Mucosa of descending colon (tissue), 3 donors: ENCODE measurements around the gene AP4S1. TPM values are rescaled to one million over a fixed set of nuclear protein-coding genes. Genes with fewer than 3 reads are reported as not detected.
A peak's percentile ranks its signal among the peaks of the same experiment; 100 is the strongest.
"Not testable (repeated sequence)": the region's sequence is repeated elsewhere in the genome, so short reads cannot be mapped to it uniquely, and the experiment has no call there.

ENCODE experiments used
- ATAC-seq: fragments of 200-7000 bp; cut with Tn5 transposase; one replicate; pipeline ENCODE4 v1.9.1; 2020; ENCODE audit warnings: mild to moderate bottlenecking, moderate library complexity
- DNase-seq, 3 donors: peaks; one replicate each; pipeline ENCODE4 v3.0.0-alpha.2; 2020
- H3K36me3 ChIP-seq: fragments of 200-600 bp; one replicate; pipeline ENCODE4 v1.8.0; 2021; ENCODE audit warnings: low read depth, mild to moderate bottlenecking
- H3K4me1 ChIP-seq: fragments of 200-600 bp; one replicate; pipeline ENCODE4 v1.8.0; 2021; ENCODE audit warnings: low read depth, mild to moderate bottlenecking
- H3K4me3 ChIP-seq: fragments of 200-600 bp; one replicate; pipeline ENCODE4 v1.8.0; 2021; ENCODE audit warnings: mild to moderate bottlenecking
- H3K9me3 ChIP-seq: fragments of 200-600 bp; one replicate; pipeline ENCODE4 v1.8.0; 2021; ENCODE audit warnings: mild to moderate bottlenecking
- intact Hi-C, 2 donors: fragments of 100-400 bp; cut with DNase I in 1 of 2; cut with micrococcal nuclease in 1 of 2; formaldehyde crosslinking; loops; one replicate each; pipeline versions ENCODE4 v1.11.0 to v1.11.1; 2022; cut with DNase I, micrococcal nuclease
- total RNA-seq, 3 donors: library from RNA; stranded (reverse); fragmentation: NEBNext Ultra II Directional in 2 of 3; extraction: Animal tissue kit (Norgen Biotek cat#: 25700) in 2 of 3; gene quantifications; one replicate each; pipeline versions ENCODE4 v1.2.1 to v1.2.4, GENCODE V29; 2021 to 2023
- TF ChIP-seq, protein P1 (sequence below): fragments of 200-600 bp; IDR thresholded peaks from one replicate; pipeline ENCODE4 v1.8.0; 2022; ENCODE audit warnings: antibody characterized with exemption, mild to moderate bottlenecking
- donor health status: DM: no; HTN: no; CAD: no; lungs with moderate emphysema.
- donor health status: DM: no; HTN: no; CAD: no.
- donor health status: DM: no; HTN: yes; CAD: no.

The AP4S1 gene
- total RNA-seq, 3 donors from 2014 or later = 3.0 to 9.9 (median 4.0) TPM

- Histone ChIP-seq H3K4me3 (no peak overlapping the region), H3K9me3 (no peaks in the 10 kb centered on the region), H3K4me1 (no peaks in the 10 kb centered on the region), H3K36me3 (no peaks in the 10 kb centered on the region)
- ATAC-seq (no peak), DNase-seq (no peak)
- intact Hi-C loops = no loop called here
- TF ChIP-seq, protein P1, sequence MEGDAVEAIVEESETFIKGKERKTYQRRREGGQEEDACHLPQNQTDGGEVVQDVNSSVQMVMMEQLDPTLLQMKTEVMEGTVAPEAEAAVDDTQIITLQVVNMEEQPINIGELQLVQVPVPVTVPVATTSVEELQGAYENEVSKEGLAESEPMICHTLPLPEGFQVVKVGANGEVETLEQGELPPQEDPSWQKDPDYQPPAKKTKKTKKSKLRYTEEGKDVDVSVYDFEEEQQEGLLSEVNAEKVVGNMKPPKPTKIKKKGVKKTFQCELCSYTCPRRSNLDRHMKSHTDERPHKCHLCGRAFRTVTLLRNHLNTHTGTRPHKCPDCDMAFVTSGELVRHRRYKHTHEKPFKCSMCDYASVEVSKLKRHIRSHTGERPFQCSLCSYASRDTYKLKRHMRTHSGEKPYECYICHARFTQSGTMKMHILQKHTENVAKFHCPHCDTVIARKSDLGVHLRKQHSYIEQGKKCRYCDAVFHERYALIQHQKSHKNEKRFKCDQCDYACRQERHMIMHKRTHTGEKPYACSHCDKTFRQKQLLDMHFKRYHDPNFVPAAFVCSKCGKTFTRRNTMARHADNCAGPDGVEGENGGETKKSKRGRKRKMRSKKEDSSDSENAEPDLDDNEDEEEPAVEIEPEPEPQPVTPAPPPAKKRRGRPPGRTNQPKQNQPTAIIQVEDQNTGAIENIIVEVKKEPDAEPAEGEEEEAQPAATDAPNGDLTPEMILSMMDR = no peak
Observed at GRCh38 chr14:31051023-31051422, 25.6 kb downstream of the AP4S1 start.

DNA sequence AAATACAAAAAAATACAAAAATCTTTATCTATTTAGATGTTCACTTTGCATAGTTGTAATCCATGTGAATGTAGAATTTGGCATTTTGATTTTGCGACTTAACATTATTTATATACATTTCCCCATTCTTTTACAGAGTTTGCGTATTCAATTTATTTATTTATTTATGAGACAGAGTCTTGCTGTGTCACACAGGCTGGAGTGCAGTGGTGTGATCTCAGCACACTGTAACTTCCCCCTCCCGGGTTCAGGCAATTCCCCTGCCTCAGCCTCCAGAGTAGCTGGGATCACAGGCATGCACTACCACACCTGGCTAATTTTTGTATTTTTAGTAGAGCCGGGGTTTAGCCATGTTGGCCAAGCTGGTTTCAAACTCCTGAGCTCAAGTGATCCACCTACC lies 26.1 kb downstream of the AP4S1 start:
- intact Hi-C loops = no loop called here
- H3K4me3 ChIP-seq = no peak overlapping the region
- no peak for ATAC-seq
- DNase-seq = no peak
- H3K9me3 ChIP-seq = no peaks in the 10 kb centered on the region
- no peaks in the 10 kb centered on the region for H3K4me1 ChIP-seq
- TF ChIP-seq, protein P1 = no peak
- no peaks in the 10 kb centered on the region for H3K36me3 ChIP-seq

DNA sequence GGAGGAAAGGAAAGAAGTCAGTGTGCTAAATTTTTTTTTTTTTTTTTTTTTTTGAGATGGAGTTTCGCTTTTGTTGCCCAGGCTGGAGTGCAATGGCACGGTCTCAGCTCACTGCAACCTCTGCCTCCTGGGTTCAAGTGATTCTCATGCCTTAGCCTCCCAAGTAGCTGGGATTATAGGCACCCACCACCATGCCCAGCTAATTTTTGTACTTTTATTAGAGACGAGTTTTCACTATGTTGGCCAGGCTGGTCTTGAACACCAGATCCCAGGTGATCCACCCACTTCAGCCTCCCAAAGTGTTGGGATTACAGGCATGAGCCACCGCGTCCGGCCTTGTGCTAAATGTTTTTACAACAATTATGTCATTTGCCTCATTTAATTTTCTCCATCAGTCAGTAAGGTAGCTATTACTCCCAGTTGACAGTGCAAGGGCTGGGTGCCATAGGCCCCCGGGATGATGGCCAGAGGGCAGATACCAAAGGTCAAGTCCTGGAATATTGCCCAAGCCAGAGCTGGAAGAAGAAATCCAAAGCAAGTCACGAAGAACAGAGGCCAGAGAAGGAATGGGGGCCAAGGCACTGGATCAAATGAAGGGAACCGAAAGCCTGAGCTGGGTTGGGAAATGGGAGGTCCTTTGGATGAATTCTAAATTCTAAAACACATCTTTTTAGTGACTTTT lies 27.6 kb downstream of the AP4S1 start:
- H3K4me3 ChIP-seq, intact Hi-C loops, H3K9me3 ChIP-seq, H3K4me1 ChIP-seq, H3K36me3 ChIP-seq: not testable (repeated sequence)
- DNase-seq (peak in 2 of 3 donors; percentile 23 to 49), ATAC-seq (peak; percentile 36)

DNA sequence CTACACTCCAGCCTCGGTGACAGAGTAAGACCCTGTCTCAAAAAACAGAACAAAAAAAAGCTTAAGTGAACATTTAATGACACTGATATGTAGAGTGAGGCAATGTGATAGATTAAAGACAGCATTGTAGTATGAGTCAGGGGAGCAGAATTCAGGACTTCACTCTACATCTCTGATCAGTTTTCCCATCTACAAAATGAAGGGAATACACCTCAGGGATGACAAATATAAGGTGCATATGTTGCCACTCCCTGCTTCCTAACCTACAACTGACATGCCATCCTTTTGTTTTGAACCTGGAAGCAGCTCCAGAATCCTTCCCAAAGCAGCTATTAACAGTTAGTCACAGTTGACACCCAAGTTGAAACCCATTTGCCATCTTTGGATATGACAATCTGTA lies 31.6 kb downstream of the AP4S1 start:
- no peaks in the 10 kb centered on the region for H3K9me3 ChIP-seq
- TF ChIP-seq, protein P1 = no peak
- intact Hi-C loops = no loop called here
- DNase-seq (no peak), ATAC-seq (no peak)
- H3K36me3 ChIP-seq = no peaks in the 10 kb centered on the region
- H3K4me3 ChIP-seq = no peak overlapping the region
- H3K4me1 ChIP-seq = no peaks in the 10 kb centered on the region

DNA sequence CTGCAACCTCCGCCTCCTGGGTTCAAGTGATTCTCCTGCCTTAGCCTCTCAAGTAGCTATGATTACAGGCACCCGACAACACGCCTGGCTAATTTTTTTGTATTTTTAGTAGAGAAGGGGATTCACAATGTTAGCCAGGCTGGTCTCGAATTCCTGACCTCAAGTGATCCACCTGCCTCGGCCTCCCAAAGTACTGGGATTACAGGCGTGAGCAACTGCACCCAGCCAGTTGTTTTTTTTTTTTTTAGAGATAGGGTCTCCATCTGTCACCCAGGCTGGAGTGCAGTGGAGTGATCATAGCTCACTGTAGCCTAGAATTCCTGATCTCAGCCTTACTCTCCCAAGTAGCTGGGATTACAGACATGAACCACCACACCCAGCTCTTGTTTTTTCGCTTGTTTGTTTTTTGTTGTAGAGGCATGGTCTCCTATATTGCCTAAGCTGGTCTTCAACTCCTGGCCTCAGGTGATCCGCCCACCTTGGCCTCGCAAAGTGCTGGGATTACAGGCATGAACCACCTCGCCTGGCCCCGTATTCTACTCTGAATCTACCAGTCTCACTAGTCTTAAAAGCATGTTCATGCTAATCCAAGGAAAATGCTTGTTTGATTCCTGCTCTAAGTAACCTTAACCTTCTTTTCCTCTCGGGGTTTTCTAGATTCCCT lies 32.4 kb downstream of the AP4S1 start:
- Histone ChIP-seq H3K9me3 (no peaks in the 10 kb centered on the region), H3K4me1 (no peaks in the 10 kb centered on the region), H3K36me3 (no peaks in the 10 kb centered on the region), H3K4me3 (no peak overlapping the region)
- DNase-seq (no peak), ATAC-seq (no peak)
- TF ChIP-seq, protein P1 = no peak
- intact Hi-C loops = no loop called here

- Histone ChIP-seq H3K4me3 (no peak overlapping the region), H3K36me3 (no peaks in the 10 kb centered on the region), H3K4me1 (no peaks in the 10 kb centered on the region), H3K9me3 (no peaks in the 10 kb centered on the region)
- intact Hi-C loops = no loop called here
- ATAC-seq (peak; percentile 81), DNase-seq (peak in 2 of 3 donors; percentile 28 to 61)
- TF ChIP-seq, protein P1 = no peak
Observed at GRCh38 chr14:31059152-31059924, 33.9 kb downstream of the AP4S1 start.
